Fibroblast of pulmonary artery (primary cell): ENCODE results near the gene HSD17B14.

Experiments used
- DNase-seq: peaks from one replicate; pipeline ENCODE4 v3.0.0-alpha.2; 2010; ENCODE audit warnings: low read depth
- H3K4me3 ChIP-seq: replicated peaks from 2 replicates; pipeline ENCODE4 v1.5.1; 2011; ENCODE audit warnings: low read depth, mild to moderate bottlenecking, control low read depth, low read length, moderate library complexity
- CTCF ChIP-seq: IDR thresholded peaks from 2 replicates; pipeline ENCODE4 v1.5.1; 2011; ENCODE audit warnings: mild to moderate bottlenecking, control low read depth, low read length, inconsistent platforms; ENCODE audit errors: missing control alignments

Gene HSD17B14

GRCh38 chr19:48822514-48822913 is 13.8 kb downstream of the HSD17B14 start:
- no peak overlapping the region for H3K4me3 ChIP-seq
- no peak for DNase-seq
- no peak for TF ChIP-seq CTCF

GRCh38 chr19:48821633-48822032 is 14.7 kb downstream of the HSD17B14 start:
- no peak for TF ChIP-seq CTCF
- no peak overlapping the region for H3K4me3 ChIP-seq
- DNase-seq, result no peak

- TF ChIP-seq CTCF, result no peak
- peak; percentile 95 for DNase-seq
- no peak overlapping the region for H3K4me3 ChIP-seq
Observed at GRCh38 chr19:48819366-48819816, 16.9 kb downstream of the HSD17B14 start.

GRCh38 chr19:48818234-48818820 is 18.0 kb downstream of the HSD17B14 start:
- TF ChIP-seq CTCF, result no peak
- H3K4me3 ChIP-seq, result no peak overlapping the region
- no peak for DNase-seq

- no peak for DNase-seq
- H3K4me3 ChIP-seq, result no peak overlapping the region
- TF ChIP-seq CTCF, result no peak
Observed at GRCh38 chr19:48817585-48818124, 18.6 kb downstream of the HSD17B14 start.

- no peak overlapping the region for H3K4me3 ChIP-seq
- no peak for DNase-seq
- TF ChIP-seq CTCF, result no peak
Observed at GRCh38 chr19:48815870-48816501, 20.3 kb downstream of the HSD17B14 start.
